Measurements from ENCODE around the gene ELMO1. TPM values are rescaled to one million over a fixed set of nuclear protein-coding genes. Genes with fewer than 3 reads are reported as not detected.

The ELMO1 gene
- total RNA-seq, 4 donors from 2014 or later = 58.7 to 293 (median 81.0) TPM

DNA sequence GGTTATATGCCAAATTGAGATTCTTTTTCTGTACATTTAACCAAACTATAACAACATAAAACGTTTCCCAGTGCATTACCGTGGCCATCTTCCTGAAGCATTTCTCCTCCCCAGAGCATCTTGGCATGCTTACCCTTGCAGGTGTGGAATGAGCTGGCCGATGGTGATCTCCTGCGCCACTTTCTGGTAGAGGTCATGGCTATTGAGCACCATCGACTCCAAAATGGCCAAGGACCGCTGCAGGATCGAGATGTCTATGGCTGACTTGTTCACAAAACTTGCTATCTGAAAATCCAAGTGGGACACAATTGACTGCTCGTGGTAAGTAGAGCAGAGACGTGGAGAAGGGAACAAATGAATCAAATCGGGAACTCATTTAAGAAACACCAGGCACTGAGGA, 223.9 kb downstream of the ELMO1 start:
- ATAC-seq (ENCODE audit: low FRiP score) (no peak), DNase-seq (ENCODE audit: low spot score) (no peak)
- TF ChIP-seq, protein P1, sequence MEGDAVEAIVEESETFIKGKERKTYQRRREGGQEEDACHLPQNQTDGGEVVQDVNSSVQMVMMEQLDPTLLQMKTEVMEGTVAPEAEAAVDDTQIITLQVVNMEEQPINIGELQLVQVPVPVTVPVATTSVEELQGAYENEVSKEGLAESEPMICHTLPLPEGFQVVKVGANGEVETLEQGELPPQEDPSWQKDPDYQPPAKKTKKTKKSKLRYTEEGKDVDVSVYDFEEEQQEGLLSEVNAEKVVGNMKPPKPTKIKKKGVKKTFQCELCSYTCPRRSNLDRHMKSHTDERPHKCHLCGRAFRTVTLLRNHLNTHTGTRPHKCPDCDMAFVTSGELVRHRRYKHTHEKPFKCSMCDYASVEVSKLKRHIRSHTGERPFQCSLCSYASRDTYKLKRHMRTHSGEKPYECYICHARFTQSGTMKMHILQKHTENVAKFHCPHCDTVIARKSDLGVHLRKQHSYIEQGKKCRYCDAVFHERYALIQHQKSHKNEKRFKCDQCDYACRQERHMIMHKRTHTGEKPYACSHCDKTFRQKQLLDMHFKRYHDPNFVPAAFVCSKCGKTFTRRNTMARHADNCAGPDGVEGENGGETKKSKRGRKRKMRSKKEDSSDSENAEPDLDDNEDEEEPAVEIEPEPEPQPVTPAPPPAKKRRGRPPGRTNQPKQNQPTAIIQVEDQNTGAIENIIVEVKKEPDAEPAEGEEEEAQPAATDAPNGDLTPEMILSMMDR (IDR thresholded peaks at IDR 0.05) = no peak

DNA sequence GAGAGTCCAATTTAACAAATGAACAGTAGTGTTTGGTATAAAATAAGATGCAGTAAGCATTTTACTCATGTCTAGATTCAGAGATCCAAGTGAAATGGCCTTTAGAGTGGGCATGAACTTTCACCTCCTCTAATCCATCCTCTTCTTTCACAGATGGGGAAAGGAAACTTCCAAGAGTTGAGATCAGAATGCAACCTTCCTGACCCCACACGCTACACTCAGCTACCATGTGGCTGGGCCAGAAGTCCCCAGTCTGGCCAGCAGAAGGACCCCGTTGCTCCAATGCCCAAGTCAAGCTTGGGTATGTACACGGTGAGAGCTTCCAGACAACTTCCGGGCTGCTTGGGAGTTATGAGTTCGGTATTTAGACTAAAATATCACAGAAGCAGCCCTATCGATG, 228.0 kb downstream of the ELMO1 start:
- DNase-seq (ENCODE audit: low spot score) (no peak), ATAC-seq (ENCODE audit: low FRiP score) (no peak)
- TF ChIP-seq, protein P1 (IDR thresholded peaks at IDR 0.05) = no peak

DNA sequence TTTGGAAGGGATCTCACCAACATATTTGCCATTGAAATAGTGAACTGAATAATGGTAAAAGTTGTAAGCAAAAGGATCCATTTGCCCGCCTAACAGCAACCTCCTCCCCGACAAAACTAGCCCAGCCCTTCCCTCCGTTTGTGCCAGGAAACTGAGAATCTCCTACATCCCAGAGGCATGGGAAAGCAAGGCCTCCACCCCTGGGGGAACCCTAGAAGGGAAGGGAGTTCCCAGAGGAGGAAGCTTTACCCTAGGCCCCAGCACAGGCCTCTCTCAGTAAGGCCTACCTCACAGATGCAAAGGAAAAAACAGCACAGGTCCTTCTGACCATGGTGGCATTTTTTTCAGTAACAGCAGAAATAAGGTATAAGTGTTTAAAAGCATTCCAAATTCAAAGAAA, 229.7 kb downstream of the ELMO1 start:
- no peak for ATAC-seq (ENCODE audit: low FRiP score)
- TF ChIP-seq, protein P1 (IDR thresholded peaks at IDR 0.05) = no peak
- DNase-seq (ENCODE audit: low spot score) = no peak

DNA sequence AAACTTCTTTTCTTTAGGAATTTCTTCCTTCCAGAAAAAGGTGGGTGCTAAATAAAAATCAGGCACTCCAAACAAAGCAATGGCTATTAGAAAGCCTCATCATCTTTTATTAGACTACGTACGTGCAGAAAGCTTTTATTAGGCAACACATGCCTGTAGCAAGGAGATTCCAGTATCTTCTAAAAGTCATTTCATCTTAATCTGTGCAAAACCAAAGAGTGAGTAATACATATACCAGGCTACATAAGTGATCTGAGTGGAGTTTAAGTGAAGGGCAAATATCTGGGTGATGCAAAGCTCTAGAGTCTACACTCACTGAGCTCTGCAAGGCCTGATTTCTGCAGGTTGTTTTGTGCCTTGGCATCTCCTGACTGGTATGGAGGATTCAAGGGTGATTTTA, 231.7 kb downstream of the ELMO1 start:
- TF ChIP-seq, protein P1 (IDR thresholded peaks at IDR 0.05) = no peak
- DNase-seq (ENCODE audit: low spot score) (no peak), ATAC-seq (ENCODE audit: low FRiP score) (peak; percentile 71)

DNA sequence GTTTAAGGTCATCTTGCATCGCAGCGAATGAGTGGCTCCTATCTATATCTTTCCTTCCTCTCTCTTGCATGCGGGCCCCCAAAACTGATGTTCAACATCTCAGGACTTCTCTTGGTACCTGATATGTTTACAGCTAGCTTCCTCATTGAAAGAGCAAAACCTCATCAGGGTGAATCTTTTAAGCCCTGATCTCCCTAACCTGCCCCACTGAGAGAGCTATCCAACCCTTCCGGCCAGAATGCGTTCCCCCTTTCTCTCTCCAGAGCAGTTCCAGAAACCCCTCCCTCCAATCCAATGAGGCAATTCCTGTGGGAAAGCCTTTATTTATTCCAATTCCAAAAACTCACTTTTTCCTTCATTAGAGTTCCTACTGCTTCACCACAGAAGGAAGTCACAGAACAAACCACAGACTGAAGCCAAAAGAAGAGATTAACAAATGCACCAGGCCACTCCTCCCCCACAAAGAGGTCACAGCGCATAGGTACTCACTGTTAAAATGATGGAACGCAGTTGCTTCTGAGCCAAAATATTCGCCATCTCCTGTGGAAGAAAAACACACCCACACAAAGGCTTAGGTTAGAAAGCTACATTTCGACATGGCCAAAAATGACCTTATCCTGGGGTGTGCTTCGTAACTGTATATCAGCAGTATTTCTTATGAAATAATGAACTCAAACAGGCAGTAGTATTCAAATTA, 232.4 kb downstream of the ELMO1 start:
- ATAC-seq (ENCODE audit: low FRiP score) (peak; percentile 85), DNase-seq (ENCODE audit: low spot score) (no peak)
- TF ChIP-seq, protein P1 (IDR thresholded peaks at IDR 0.05) = no peak

DNA sequence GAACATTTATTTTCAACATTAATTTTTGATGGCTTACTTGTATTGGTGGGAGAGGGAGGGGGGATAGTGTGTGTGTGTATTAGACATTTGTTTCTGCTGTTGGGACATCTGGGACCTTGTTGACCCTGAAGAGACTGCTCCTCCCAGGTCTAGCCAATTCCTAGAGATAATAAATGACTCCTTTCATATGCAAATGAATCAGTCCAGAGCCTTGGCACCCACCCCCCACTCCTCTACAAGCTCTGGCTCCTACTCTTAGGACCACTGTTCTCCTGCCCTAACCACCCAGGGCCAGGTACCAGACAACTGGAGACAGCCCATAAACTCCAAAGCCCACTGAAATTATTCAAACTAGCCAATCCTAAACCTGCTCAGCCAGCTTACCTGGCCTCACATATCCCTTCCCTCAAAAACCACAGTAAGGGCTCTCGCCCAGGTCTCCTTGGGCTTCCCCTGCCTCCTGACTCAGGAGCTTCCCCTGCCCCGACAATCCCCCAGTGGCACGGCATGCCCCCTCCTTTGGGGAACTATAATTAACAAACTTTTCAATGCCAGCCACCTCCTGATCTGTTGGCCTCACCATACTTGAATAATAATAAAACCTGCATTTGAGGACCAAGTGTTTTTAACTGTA, 233.3 kb downstream of the ELMO1 start:
- ATAC-seq (ENCODE audit: low FRiP score) (no peak), DNase-seq (ENCODE audit: low spot score) (no peak)
- TF ChIP-seq, protein P1 (IDR thresholded peaks at IDR 0.05) = no peak

DNA sequence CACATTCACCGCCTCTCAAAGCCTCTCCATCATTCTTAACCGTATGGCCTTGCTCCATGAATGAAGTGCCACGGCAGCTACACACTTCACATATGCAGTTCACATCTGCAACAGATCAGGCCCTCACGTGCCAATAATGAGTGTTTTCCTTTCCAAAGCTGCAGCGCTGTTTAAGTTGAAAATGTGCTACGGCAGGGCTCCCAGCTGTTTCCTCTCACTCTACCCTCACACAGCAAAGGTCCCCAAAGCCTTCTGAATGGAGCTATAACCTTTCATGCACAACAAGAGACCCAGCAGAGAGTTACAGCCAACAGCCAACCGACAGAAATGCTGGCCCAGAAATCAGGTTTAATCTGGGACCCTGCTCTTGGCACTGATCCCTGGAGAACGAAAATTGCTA, 236.1 kb downstream of the ELMO1 start:
- TF ChIP-seq, protein P1 (IDR thresholded peaks at IDR 0.05) = no peak
- ATAC-seq (ENCODE audit: low FRiP score) (no peak), DNase-seq (ENCODE audit: low spot score) (no peak)
